GM18868 (cell line): Measurements from ENCODE around the gene SPRY4.
"Not testable (repeated sequence)": the region's sequence is repeated elsewhere in the genome, so short reads cannot be mapped to it uniquely, and the experiment has no call there.

Experiments used
- ATAC-seq: cut with Tn5 transposase; IDR thresholded peaks from one replicate; pipeline ENCODE4 v1.9.1; 2021; ENCODE audit warnings: mild to moderate bottlenecking, moderate library complexity; ENCODE audit not compliant: unreplicated experiment

Gene SPRY4

DNA sequence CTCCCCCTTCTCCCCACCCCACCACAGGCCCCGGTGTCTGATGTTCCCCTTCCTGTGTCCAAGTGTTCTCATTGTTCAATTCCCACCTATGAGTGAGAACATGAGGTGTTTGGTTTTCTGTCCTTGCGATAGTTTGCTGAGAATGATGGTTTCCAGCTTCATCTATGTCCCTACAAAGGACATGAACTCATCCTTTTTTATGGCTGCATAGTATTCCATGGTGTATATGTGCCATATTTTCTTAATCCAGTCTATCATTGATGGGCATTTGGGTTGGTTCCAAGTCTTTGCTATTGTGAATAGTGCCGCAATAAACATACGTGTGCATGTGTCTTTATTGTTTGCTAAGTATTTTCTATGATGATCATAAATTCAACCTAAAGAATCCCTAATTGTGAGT is 60.7 kb downstream of the SPRY4 start:
- not testable (repeated sequence) for ATAC-seq

DNA sequence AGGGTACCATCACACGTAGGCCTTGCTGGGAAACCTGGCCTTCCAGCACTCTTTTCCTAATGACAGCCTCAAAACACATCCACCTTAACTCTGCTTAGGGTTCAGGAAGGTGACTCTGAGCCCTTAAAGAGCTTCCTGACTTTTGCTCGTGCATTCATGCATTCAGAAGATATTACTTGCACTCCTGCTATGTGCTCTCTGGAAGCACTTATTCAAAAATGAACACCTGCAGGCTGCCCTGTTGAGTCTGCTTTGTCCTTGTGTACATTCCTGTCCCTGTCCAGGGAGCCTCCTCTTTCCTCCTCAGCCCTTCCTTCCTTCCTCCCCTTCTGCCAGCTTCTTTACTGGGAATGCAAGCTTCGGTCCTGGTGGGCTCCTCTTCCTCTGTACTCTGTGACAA is 61.5 kb downstream of the SPRY4 start:
- ATAC-seq = no peak

DNA sequence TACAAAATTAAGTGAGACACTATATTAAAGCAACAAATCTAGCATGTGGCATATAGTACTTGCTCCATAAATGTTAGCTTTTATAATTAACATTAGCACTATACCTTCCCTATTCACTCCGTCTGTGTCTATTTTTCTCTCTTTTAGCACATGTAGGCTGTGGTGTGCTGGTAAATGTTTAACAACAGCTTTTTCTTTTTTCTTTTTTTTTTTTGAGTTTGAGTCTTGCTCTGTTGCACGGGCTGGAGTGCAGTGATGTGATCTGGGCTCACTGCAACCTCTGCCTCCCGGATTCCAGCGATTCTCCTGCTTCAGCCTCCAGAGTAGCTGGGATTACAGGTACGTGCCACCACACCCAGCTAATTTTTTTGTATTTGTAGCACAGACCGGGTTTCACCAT is 62.1 kb downstream of the SPRY4 start:
- ATAC-seq = no peak
